B cell (primary cell): Measurements from ENCODE around the gene LRFN5. TPM values are rescaled to one million over a fixed set of nuclear protein-coding genes. Genes with fewer than 3 reads are reported as not detected.

ENCODE experiments used
- ATAC-seq: fragments of 200-7000 bp; cut with Tn5 transposase; one replicate; pipeline ENCODE4 v1.10.0; 2021; ENCODE audit warnings: low read depth, mild to moderate bottlenecking, moderate number of reproducible peaks, moderate library complexity
- CTCF ChIA-PET: fragments of 350-600 bp; sonication (Branson Sonifier 250); formaldehyde crosslinking; loops from one replicate; lab custom pipeline; 2021; ENCODE audit warnings: antibody characterized with exemption, inconsistent platforms; lab: Charles Lee
- POLR2A ChIA-PET: fragments of 350-600 bp; sonication (Branson Sonifier 250); formaldehyde crosslinking; loops from one replicate; lab custom pipeline; 2021; ENCODE audit warnings: antibody characterized with exemption; lab: Charles Lee
- DNase-seq: peaks from one replicate; pipeline ENCODE4 v3.0.0; 2013
- H2AFZ ChIP-seq: 2 replicates; pipeline ENCODE4 v1.6.1; 2012; ENCODE audit warnings: mild to moderate bottlenecking, low read depth, low read length; ENCODE audit not compliant: insufficient read depth, poor library complexity, severe bottlenecking
- H3K27ac ChIP-seq, 2 donors: 1 replicate in 1 of 2; 2 replicates in 1 of 2; pipeline ENCODE4 v1.5.1; 2012 to 2013; ENCODE audit warnings: low read length in 2 of 2, mild to moderate bottlenecking in 2 of 2, moderate library complexity in 1 of 2
- H3K27me3 ChIP-seq, 4 experiments: fragments of 200-600 bp in 1 of 4; sonication (generic) in 1 of 4; replicated peaks in 1 of 4; 1 replicate in 2 of 4; 2 replicates in 2 of 4; pipeline versions ENCODE4 v1.6.1 to v1.7.0; 2013 to 2016; ENCODE audit warnings: low read length in 3 of 4, mild to moderate bottlenecking in 2 of 4, mixed read lengths in 1 of 4, moderate library complexity in 1 of 4; ENCODE audit not compliant: insufficient read depth in 4 of 4, control insufficient read depth in 3 of 4; ENCODE audit errors: control extremely low read depth in 1 of 4
- H3K36me3 ChIP-seq, 2 experiments: replicated peaks in 1 of 2; 1 replicate in 1 of 2; 2 replicates in 1 of 2; pipeline versions ENCODE4 v1.6.1 to v1.7.1; 2013; ENCODE audit warnings: low read length in 1 of 2; ENCODE audit not compliant: insufficient read depth in 2 of 2, control insufficient read depth in 1 of 2; ENCODE audit errors: control extremely low read depth in 1 of 2, extremely low read depth in 1 of 2
- H3K4me1 ChIP-seq, 2 donors: fragments of 200-600 bp in 1 of 2; sonication (generic) in 1 of 2; 1 replicate in 1 of 2; 2 replicates in 1 of 2; pipeline versions ENCODE4 v1.5.1 to v1.6.1; 2013 to 2017; ENCODE audit warnings: low read length in 2 of 2; ENCODE audit not compliant: control insufficient read depth in 2 of 2, insufficient read depth in 2 of 2
- H3K4me2 ChIP-seq: replicated peaks from 2 replicates; pipeline ENCODE3; 2012; ENCODE audit warnings: mild to moderate bottlenecking, low read depth, low read length; ENCODE audit not compliant: poor library complexity, severe bottlenecking
- H3K4me3 ChIP-seq, 5 experiments: fragments of 200-600 bp in 1 of 5; sonication (generic) in 1 of 5; 1 replicate in 3 of 5; 2 replicates in 2 of 5; pipeline versions ENCODE4 v1.5.1 to v1.7.0; 2011 to 2016; ENCODE audit warnings: low read length in 4 of 5, mild to moderate bottlenecking in 4 of 5, low read depth in 2 of 5, control low read depth in 1 of 5, moderate library complexity in 1 of 5; ENCODE audit not compliant: insufficient read depth in 1 of 5; ENCODE audit errors: control extremely low read depth in 1 of 5, extremely low read depth in 1 of 5
- H3K79me2 ChIP-seq: fragments of 200-600 bp; sonication (generic); one replicate; pipeline ENCODE4 v1.6.0; 2016; ENCODE audit warnings: low read length; ENCODE audit not compliant: control insufficient read depth, insufficient read depth
- H3K9ac ChIP-seq: fragments of 200-600 bp; sonication (generic); 2 replicates; pipeline ENCODE4 v1.6.1; 2017; ENCODE audit warnings: mild to moderate bottlenecking, low read length, moderate library complexity
- H3K9me3 ChIP-seq, 3 donors: one replicate each; pipeline versions ENCODE4 v1.6.1 to v1.7.1; 2013; ENCODE audit warnings: low read length in 2 of 3; ENCODE audit not compliant: control insufficient read depth in 2 of 3, insufficient read depth in 1 of 3; ENCODE audit errors: control extremely low read depth in 1 of 3
- H4K20me1 ChIP-seq: 2 replicates; pipeline ENCODE4 v1.6.0; 2012; ENCODE audit warnings: mild to moderate bottlenecking, low read length; ENCODE audit not compliant: insufficient read depth, control insufficient read depth, poor library complexity, severe bottlenecking
- H3K27ac Mint-ChIP-seq: one replicate; pipeline ENCODE4 v1.8.0; 2021; ENCODE audit warnings: mixed read lengths
- H3K27me3 Mint-ChIP-seq: one replicate; pipeline ENCODE4 v1.8.0; 2021; ENCODE audit warnings: mixed read lengths
- H3K4me1 Mint-ChIP-seq: one replicate; pipeline ENCODE4 v1.8.0; 2021; ENCODE audit warnings: mixed read lengths
- H3K4me3 Mint-ChIP-seq: one replicate; pipeline ENCODE4 v1.8.0; 2021; ENCODE audit warnings: mixed read lengths
- H3K9me3 Mint-ChIP-seq: one replicate; pipeline ENCODE4 v1.8.0; 2022; ENCODE audit warnings: mixed read lengths; ENCODE audit not compliant: insufficient read depth
- EZH2 ChIP-seq: IDR thresholded peaks from 2 replicates; pipeline ENCODE4 v1.6.1; 2012; ENCODE audit warnings: borderline replicate concordance, low read depth, mild to moderate bottlenecking, moderate library complexity, low read length; ENCODE audit not compliant: insufficient read depth, poor library complexity, severe bottlenecking
- WGBS: methylation state at CpG from one replicate; pipeline ENCODE4 v1.1.5; 2013; ENCODE audit warnings: missing lambda C conversion rate; ENCODE audit not compliant: insufficient coverage; 5-methylcytosine and 5-hydroxymethylcytosine counted together
- intact Hi-C: fragments of 100-400 bp; cut with micrococcal nuclease; formaldehyde crosslinking; loops from one replicate; pipeline ENCODE4 v1.10.0; 2022
- polyA plus RNA-seq: library from polyadenylated mRNA; depleted of rRNA; stranded (reverse); fragments of >200 nt; gene quantifications from 2 replicates; pipeline ENCODE4 v1.2.3, GENCODE V29; 2012
- total RNA-seq, 2 donors: library from RNA; stranded (reverse); fragments of 120-200 nt in 1 of 2; gene quantifications; 1 replicate in 1 of 2; 2 replicates in 1 of 2; pipeline versions ENCODE4 v1.2.3 to v1.2.4, GENCODE V29; 2013 to 2022
- TF ChIP-seq, protein P1 (sequence below): fragments of 200-600 bp; IDR thresholded peaks from one replicate; pipeline ENCODE4 v1.8.0; 2022; ENCODE audit warnings: antibody characterized with exemption, mild to moderate bottlenecking

The LRFN5 gene
- total and polyA plus RNA-seq, 2 donors (not counting 1 experiment from before 2014, with no cell fraction given): 0.30 TPM; not detected in 1

DNA sequence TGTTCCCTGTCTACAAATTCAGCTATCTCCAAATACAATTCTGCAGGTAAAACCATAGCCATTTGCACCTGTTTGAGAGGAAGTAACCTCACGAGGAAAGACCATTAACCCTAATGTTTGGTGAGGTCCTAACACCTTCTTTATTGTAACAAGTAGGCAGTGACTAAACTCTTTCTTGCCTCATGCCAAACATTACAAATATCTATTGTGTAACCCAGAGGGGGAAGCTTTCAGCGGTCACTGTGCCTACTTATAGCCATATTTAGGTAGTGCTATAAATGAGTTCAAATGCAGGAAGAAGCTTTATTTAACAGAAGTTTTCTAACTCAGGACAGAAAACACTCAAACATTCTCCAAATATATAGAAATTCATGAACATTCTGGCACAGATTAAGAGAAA is 252.7 kb downstream of the LRFN5 start:
- H3K27ac ChIP-seq: no peak overlapping the region
- no peak overlapping the region for H3K4me2 ChIP-seq
- DNase-seq (no peak), ATAC-seq (no peak)
- peaks cover 0 to 1% (median 0%) of the 10 kb centered on the region in 3 donors for H3K9me3 ChIP-seq
- no peak for TF ChIP-seq EZH2
- TF ChIP-seq, protein P1, sequence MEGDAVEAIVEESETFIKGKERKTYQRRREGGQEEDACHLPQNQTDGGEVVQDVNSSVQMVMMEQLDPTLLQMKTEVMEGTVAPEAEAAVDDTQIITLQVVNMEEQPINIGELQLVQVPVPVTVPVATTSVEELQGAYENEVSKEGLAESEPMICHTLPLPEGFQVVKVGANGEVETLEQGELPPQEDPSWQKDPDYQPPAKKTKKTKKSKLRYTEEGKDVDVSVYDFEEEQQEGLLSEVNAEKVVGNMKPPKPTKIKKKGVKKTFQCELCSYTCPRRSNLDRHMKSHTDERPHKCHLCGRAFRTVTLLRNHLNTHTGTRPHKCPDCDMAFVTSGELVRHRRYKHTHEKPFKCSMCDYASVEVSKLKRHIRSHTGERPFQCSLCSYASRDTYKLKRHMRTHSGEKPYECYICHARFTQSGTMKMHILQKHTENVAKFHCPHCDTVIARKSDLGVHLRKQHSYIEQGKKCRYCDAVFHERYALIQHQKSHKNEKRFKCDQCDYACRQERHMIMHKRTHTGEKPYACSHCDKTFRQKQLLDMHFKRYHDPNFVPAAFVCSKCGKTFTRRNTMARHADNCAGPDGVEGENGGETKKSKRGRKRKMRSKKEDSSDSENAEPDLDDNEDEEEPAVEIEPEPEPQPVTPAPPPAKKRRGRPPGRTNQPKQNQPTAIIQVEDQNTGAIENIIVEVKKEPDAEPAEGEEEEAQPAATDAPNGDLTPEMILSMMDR: no peak
- no peaks in the 10 kb centered on the region for H3K4me1 ChIP-seq
- no peak overlapping the region for H2AFZ ChIP-seq
- Mint-ChIP-seq H3K27me3 (no peaks in the 10 kb centered on the region), H3K4me3 (no peak overlapping the region), H3K27ac (no peak overlapping the region), H3K4me1 (no peaks in the 10 kb centered on the region), H3K9me3 (peaks cover 3% of the 10 kb centered on the region)
- H3K4me3 ChIP-seq: no peak overlapping the region
- no peaks in the 10 kb centered on the region for H3K79me2 ChIP-seq
- ChIA-PET POLR2A (no interaction called here), CTCF (no interaction called here)
- no peaks in the 10 kb centered on the region for H3K36me3 ChIP-seq
- H3K9ac ChIP-seq: no peak overlapping the region
- WGBS: no CpG with 5 or more reads among the region's 2 CpGs
- H3K27me3 ChIP-seq: no peaks in the 10 kb centered on the region
- intact Hi-C loops: no loop called here
- H4K20me1 ChIP-seq: no peaks in the 10 kb centered on the region

- no peak overlapping the region for H3K27ac ChIP-seq
- H3K27me3 ChIP-seq: no peaks in the 10 kb centered on the region
- ATAC-seq (no peak), DNase-seq (no peak)
- H2AFZ ChIP-seq: no peak overlapping the region
- ChIA-PET POLR2A (no interaction called here), CTCF (no interaction called here)
- H3K9me3 ChIP-seq: peaks cover 0 to 1% (median 0%) of the 10 kb centered on the region in 3 donors
- H3K4me1 Mint-ChIP-seq: no peaks in the 10 kb centered on the region
- intact Hi-C loops: no loop called here
- no peaks in the 10 kb centered on the region for H3K79me2 ChIP-seq
- H3K4me3 ChIP-seq: no peak overlapping the region
- H3K9me3 Mint-ChIP-seq: peaks cover 2% of the 10 kb centered on the region
- H3K4me1 ChIP-seq: no peaks in the 10 kb centered on the region
- no peak overlapping the region for H3K9ac ChIP-seq
- H3K27ac Mint-ChIP-seq: no peak overlapping the region
- no CpG with 5 or more reads among the region's 1 CpG for WGBS
- H4K20me1 ChIP-seq: no peaks in the 10 kb centered on the region
- TF ChIP-seq EZH2: no peak
- TF ChIP-seq, protein P1: no peak
- H3K4me2 ChIP-seq: no peak overlapping the region
- H3K36me3 ChIP-seq: no peaks in the 10 kb centered on the region
- H3K4me3 Mint-ChIP-seq: no peak overlapping the region
- no peaks in the 10 kb centered on the region for H3K27me3 Mint-ChIP-seq
These were observed 253.9 kb downstream of the LRFN5 start for GRCh38 chr14:41860586-41860985.
